ENCODE measurements around the gene IL32.

IL32 gene

DNA sequence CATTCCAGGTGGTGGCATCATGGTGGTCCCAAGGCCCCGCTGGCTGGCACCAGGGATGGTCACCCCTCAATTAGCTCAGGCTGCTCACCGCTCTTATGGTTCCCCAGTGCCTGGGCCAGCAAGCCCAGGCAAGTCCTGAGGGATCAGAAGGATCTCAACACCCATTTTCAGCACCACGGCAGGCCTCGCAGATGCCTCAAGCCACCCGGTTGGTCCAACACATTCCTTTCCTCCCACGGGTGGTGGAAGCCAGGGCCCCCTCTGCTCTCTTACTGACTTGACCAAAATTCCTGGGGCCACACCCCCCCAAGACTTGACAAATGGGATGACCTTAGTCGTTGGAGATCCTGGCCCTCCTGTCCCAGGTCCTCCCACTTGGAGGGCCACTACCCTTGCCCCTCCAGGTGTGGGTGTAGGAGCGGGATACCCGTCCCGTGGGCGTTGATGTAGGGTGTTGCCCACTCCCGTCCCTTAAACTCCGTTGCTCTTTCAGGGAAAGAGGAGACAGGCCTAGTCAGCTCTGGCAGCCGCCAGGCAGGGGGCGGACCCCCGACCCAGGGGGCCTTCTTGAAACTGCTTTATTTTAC, 52.9 kb downstream of the IL32 start:
- H3K4me3 ChIP-seq (ENCODE audit: low read length), result no peak overlapping the region
- H3K27me3 ChIP-seq (replicated peaks; ENCODE audit: control insufficient read depth, insufficient read depth, low read length), result no peaks in the 10 kb centered on the region
- no peak for DNase-seq (ENCODE audit: low read depth)
- peaks cover 9% of the 10 kb centered on the region for H3K4me1 ChIP-seq (ENCODE audit: control insufficient read depth, insufficient read depth, low read length)
- H3K9me3 ChIP-seq (ENCODE audit: control insufficient read depth, low read length), result no peaks in the 10 kb centered on the region
- no peak overlapping the region for H3K9ac ChIP-seq (ENCODE audit: low read length)
- H3K36me3 ChIP-seq (ENCODE audit: control insufficient read depth, insufficient read depth, low read length, severe bottlenecking), result peaks cover 30% of the 10 kb centered on the region

DNA sequence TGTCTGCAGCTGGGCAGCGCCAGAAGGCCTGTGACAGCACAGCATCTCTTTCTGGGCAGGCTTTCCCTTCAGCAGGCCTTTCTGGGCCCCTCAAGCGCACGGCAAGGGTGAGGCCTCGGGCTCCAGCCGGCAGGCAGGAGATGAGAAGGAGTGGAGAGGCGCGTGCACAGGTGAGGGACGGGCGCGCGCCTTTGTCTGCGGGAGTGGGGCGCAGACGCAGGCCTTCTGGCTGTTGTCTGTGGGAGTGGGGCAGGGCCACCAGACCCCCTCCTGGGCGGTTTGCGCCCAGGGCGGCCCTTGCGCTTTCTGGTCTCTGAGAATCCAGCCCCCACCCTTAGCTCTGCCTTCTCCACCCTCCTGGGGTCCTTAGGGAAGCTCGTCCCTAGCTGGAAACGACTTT, 53.4 kb downstream of the IL32 start:
- Histone ChIP-seq H3K4me3 (ENCODE audit: low read length) (no peak overlapping the region), H3K4me1 (ENCODE audit: control insufficient read depth, insufficient read depth, low read length) (peaks cover 8% of the 10 kb centered on the region), H3K9ac (ENCODE audit: low read length) (no peak overlapping the region), H3K9me3 (ENCODE audit: control insufficient read depth, low read length) (no peaks in the 10 kb centered on the region), H3K36me3 (ENCODE audit: control insufficient read depth, insufficient read depth, low read length, severe bottlenecking) (peaks cover 30% of the 10 kb centered on the region), H3K27me3 (replicated peaks; ENCODE audit: control insufficient read depth, insufficient read depth, low read length) (no peaks in the 10 kb centered on the region)
- no peak for DNase-seq (ENCODE audit: low read depth)
